Retina (tissue), 1 donor: ENCODE data around the gene CFH.
"Not testable (repeated sequence)": the region's sequence is repeated elsewhere in the genome, so short reads cannot be mapped to it uniquely, and the experiment has no call there.

ENCODE experiments used
- DNase-seq: peaks from one replicate; pipeline ENCODE4 v3.0.0-alpha.2; 2016

Gene CFH

DNA sequence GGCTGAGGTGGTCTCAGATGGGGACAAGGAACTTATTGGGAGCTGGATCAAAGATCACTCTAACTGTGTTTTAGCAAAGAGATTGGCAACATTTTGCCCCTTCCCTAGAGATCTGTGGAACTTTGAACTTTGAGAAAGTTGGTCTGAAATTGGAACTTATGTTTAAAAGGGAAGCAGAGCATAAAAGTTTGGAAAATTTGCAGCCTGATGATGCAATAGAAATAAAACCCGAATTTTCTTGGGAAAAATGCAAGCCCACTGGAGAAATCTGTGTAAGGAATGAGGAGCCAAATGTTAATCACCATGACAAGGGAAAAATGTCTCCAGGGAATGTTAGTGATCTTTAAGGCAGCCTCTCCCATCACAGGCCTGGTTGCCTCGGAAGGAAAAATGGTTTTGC is 17.2 kb downstream of the CFH start:
- DNase-seq: no peak

- no peak for DNase-seq
These were observed 17.9 kb downstream of the CFH start for GRCh38 chr1:196669693-196670092.

DNA sequence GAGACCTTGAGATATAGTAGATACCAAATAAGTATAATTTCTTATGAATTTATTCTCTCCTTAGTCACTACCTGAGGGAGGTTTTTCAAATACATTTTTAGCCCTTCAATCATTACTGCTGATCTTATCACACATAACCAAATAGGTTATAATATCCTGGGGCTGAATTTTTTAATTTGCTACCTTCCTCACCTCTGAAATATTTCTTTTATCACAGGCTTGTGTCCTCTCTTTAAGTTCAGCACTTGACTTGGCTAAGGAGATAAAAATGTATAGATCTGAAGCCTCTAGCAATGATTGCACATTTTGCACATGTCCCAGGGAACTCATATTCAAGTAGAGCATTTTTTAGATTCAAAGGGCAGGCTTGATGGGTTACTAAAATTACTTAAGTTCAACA is 23.1 kb downstream of the CFH start:
- DNase-seq: no peak

- DNase-seq: no peak
These were observed 26.1 kb downstream of the CFH start for GRCh38 chr1:196677781-196678509.

DNA sequence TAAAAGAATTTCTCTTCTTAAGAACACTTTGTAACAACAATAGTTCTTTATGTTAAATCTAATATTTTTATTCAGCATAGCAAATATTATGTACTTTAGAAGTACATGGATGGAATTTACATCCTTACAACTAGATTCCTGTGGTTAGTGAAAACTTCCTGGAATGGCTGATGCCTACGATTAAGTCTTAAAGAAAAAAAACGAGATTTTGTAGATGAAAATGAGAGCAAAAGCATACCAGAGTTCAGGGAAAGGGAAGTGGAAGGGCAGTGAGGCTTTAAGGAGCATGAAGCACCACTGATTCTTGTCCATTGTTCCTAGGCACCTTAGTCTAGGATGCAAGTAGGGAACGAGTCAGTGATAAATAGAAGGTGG is 26.7 kb downstream of the CFH start:
- DNase-seq: no peak

GRCh38 chr1:196680107-196680506 is 28.3 kb downstream of the CFH start:
- DNase-seq: no peak

DNA sequence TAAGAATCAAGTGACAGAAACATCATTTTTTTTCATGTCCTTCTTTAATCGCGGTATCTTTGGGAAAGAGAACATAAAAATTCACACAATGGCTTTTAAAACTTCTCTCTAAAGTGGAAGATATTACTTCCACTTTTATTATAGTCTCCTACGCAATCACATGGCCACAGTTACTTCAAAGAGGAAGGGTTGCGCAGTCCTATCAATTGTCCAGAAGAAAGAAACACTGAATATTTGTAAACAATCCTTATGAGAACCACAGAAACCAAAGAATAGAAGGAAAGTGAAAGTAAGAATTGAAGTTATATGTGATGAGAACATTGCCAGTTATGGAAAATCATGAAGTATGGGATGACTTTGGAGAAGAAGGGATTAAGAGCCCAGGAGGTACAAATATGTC is 32.6 kb downstream of the CFH start:
- no peak for DNase-seq

DNA sequence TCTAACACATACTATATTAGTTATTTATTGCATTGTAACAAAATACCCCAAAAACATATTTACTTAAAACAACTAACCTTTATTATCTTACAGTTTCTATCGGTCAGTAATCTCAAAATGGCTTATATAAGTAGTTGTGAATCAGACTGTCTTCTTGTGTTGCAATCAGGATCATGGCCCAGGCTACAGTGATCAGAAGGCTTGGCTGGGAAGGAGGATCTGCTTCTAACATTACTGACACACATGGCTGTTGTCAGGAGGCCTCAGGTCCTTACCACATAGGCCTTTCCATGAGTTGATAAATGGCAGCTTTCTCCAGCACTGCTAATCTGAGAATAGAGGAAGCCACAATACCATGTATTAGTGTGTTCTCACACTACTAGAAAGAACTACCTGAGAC is 33.7 kb downstream of the CFH start:
- no peak for DNase-seq

GRCh38 chr1:196689001-196689400 is 37.2 kb downstream of the CFH start:
- no peak for DNase-seq

GRCh38 chr1:196690582-196690981 is 38.7 kb downstream of the CFH start:
- DNase-seq: no peak

- no peak for DNase-seq
These were observed 47.1 kb downstream of the CFH start for GRCh38 chr1:196698993-196699392.

GRCh38 chr1:196701144-196701543 is 49.3 kb downstream of the CFH start:
- no peak for DNase-seq

DNA sequence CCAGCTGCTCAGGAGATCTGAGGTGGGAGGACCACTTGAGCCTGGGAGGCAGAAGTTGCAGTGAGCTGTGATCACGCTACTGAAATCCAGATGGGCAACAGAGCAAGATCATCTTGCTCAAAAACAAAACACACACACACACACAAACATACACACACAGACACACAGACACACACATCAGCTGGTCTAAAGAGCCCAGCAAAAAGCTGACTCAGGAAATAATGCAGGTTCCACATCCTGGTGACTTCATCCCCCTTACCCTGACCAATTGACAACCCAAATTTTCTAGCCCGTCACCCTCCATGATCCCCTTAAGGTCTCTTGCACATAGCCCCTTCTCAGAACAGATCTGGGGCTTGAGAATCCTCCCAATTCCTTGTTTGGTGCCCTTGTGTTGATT is 58.0 kb downstream of the CFH start:
- not testable (repeated sequence) for DNase-seq

DNA sequence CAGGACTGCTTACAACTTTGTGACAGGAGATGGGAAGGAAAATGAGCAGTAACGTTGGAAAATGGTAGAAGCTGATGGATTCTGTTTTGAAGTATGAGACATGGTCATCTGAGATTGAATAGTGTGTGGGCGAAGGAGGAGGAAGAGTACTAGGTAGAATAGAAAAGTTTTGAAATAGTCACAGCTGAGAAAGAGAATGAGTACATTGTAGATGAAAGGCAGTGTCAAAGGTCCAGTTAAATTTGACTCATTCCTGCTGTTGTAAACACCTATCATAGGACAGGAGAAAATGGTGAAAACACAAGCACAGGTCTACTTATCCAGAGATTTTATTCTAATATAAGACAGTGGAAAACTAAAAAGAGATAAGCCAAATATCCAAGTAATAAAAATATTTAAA is 66.0 kb downstream of the CFH start:
- DNase-seq: no peak

DNA sequence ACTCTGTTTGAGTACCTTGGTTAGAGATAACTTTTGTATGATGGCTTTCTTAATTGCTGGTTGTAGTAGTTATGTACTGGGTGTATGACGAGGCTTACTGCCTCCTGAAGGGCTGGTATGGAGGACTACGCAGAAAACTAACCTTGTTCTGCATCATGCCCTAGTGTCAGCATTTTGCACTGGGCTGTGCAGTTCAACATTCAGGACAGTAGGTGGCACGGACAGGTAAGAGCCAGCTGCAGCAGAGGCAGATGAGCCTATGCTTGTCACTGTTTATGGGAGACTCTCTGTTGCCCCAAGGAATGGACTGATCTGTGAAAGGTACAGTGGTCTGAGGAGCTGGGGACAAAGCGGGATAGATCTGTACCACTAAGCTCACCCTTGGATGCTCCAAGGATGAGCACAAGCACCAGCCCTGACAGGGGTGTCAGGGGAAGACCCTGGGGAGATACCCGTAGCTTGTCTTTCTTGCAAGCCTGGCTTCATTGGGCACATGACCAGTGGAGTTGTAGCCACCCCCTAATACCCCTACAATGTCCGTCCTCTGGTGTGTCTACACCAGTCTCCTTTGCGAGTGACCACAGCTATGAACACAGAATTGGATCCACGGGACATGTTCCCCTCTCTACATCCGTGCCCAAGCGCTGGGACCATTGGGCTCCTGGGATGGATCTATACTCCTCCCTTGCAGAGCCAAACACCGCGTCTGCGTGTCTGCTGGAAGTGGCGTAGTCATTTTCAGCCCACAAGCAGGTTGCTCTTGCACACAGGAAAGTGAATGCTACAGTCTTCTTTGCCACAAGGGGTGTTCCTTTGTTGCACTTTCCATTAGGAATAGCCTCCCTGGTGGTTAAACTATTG is 71.7 kb downstream of the CFH start:
- peak; percentile 45 for DNase-seq

DNA sequence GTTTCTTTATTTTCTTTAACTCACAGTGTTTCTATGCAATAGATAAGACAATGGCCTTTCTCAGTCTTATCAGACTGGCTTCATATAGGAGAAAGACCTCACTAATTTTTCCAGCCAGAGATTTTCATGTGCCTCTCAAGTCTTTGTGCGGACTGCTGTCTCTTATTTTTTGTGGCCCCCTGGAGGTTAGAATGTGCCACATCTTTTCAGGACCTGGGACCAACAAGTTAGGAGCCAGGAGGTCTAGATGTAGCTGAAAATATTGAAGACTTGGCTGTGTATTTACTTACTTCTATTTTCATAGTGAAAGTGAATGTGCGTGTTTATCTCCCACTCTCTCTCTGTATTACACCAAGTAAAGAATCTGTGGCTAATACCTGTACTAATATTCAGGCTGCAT is 80.7 kb downstream of the CFH start:
- DNase-seq: no peak

- DNase-seq: no peak
These were observed 81.5 kb downstream of the CFH start for GRCh38 chr1:196733091-196733970.

- no peak for DNase-seq
These were observed 82.2 kb downstream of the CFH start for GRCh38 chr1:196734006-196734405.

GRCh38 chr1:196734460-196734859 is 82.6 kb downstream of the CFH start:
- no peak for DNase-seq

GRCh38 chr1:196738730-196739129 is 86.9 kb downstream of the CFH start:
- no peak for DNase-seq

GRCh38 chr1:196743244-196743643 is 91.4 kb downstream of the CFH start:
- not testable (repeated sequence) for DNase-seq

DNA sequence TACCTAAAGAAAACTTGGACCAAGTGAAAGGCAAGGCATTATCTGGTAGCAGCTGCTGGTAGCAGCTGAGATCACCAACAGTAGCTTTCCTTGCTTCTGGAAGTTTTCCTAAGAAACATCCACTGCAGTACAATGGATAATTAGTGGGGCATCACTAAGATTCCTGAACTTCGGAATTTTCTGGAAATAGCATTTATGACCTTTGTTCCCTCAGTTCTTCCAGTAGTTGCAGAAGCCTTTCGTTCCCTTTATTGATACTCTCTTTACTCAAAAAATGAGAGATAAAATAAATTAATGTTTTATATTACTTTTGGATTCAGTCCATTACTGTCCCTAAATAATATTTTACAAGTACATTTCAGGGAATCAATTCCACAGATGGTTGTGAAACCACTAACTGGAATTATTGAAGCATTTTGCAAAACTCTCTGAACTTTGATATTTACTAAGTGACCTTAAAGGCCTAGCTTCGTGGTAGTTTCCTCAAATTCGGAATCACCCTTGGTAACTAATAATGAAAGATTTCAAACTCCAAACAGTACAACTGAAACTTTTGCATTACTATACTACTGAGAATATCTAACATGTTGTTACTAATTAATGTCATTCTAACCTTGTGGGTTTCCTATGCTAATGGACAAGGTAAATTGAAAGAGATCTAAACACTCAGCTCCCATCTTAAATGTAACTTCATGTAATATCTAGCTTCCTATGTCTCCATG is 113.3 kb downstream of the CFH start:
- not testable (repeated sequence) for DNase-seq

DNA sequence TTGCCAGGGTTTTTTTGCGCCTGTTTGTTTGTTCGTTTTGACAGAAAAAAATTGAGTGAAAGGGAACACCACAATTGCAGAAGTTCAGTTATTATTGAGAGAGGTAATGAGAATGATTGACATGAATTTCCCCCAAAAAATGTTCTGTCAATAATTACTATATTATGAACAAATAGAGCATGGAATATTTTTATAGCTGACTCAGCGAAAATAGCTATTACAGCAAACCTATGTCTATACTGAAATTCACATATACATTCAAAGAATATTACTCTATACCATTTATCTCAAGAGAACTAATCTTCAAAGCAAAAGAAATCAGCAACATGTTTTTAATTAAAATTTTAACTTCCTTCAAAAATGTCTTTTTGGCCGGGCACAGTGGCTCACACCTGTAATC is 118.0 kb downstream of the CFH start:
- DNase-seq: not testable (repeated sequence)
